GM12891 (cell line): Measurements from ENCODE around the gene PPFIBP1.

Experiments used
- PAX5 ChIP-seq: IDR thresholded peaks from 2 replicates; pipeline ENCODE4 v1.6.1; 2011; ENCODE audit warnings: low read length, moderate library complexity, mild to moderate bottlenecking; ENCODE audit not compliant: insufficient read depth, severe bottlenecking
- POLR2AphosphoS5 ChIP-seq: IDR thresholded peaks from 2 replicates; pipeline ENCODE4 v1.6.1; 2011; ENCODE audit warnings: low read depth, low read length, control low read depth
- POU2F2 ChIP-seq: IDR thresholded peaks from 2 replicates; pipeline ENCODE4 v1.6.1; 2011; ENCODE audit warnings: low read depth, mild to moderate bottlenecking, control low read depth, low read length, moderate library complexity
- SPI1 ChIP-seq: IDR thresholded peaks from 2 replicates; pipeline ENCODE4 v1.6.1; 2011; ENCODE audit warnings: low read depth, low read length, control low read depth
- TAF1 ChIP-seq: IDR thresholded peaks from 2 replicates; pipeline ENCODE4 v1.6.1; 2011; ENCODE audit warnings: low read depth, low read length, control low read depth

GRCh38 chr12:27571463-27571862 is 47.5 kb downstream of the PPFIBP1 start:
- TF ChIP-seq POU2F2 = no peak
- no peak for TF ChIP-seq TAF1
- TF ChIP-seq PAX5 = no peak
- no peak for TF ChIP-seq SPI1
- no peak for TF ChIP-seq POLR2AphosphoS5
